GM21526 (cell line): ENCODE measurements around the gene PDCD5.

ENCODE experiments used
- ATAC-seq: cut with Tn5 transposase; IDR thresholded peaks from one replicate; pipeline ENCODE4 v1.9.1; 2021; ENCODE audit warnings: moderate library complexity; ENCODE audit not compliant: unreplicated experiment, low FRiP score

Gene PDCD5

GRCh38 chr19:32627714-32628270 lies 46.8 kb downstream of the PDCD5 start:
- ATAC-seq, result no peak

GRCh38 chr19:32630338-32630737 lies 49.3 kb downstream of the PDCD5 start:
- ATAC-seq, result no peak

GRCh38 chr19:32631381-32631780 lies 50.4 kb downstream of the PDCD5 start:
- no peak for ATAC-seq
